IMR-90 (cell line): ENCODE measurements around the gene DGKZ. TPM values are rescaled to one million over a fixed set of nuclear protein-coding genes. Genes with fewer than 3 reads are reported as not detected.

ENCODE experiments used
- ATAC-seq: fragments of 200-7000 bp; cut with Tn5 transposase; 2 replicates; pipeline ENCODE4 v1.9.1; 2020; ENCODE audit warnings: low read depth, mild to moderate bottlenecking, moderate library complexity
- BruUV-seq: library from RNA; stranded (reverse); fragments of 400-500 nt; replicated peaks from 2 replicates; lab custom pipeline; 2021; lab: Mats Ljungman, UMichigan
- CTCF ChIA-PET: fragments of 300-600 bp; formaldehyde crosslinking; extraction: SDS; loops from one replicate; lab custom pipeline; 2021; ENCODE audit warnings: antibody characterized with exemption; lab: Yijun Ruan, JAX
- POLR2A ChIA-PET: fragments of 300-600 bp; sonication (Branson Sonifier 250); formaldehyde crosslinking; loops from one replicate; lab custom pipeline; 2022; ENCODE audit warnings: antibody characterized with exemption; ENCODE audit not compliant: unreplicated experiment; lab: Charles Lee
- DNase-seq: peaks from one replicate; pipeline ENCODE4 v3.0.0; 2013
- H2AFZ ChIP-seq: replicated peaks from 2 replicates; pipeline ENCODE3; 2013; ENCODE audit warnings: low read length, mild to moderate bottlenecking; ENCODE audit not compliant: poor library complexity
- H2AK5ac ChIP-seq: 2 replicates; pipeline ENCODE4 v1.6.1; 2013; ENCODE audit warnings: low read depth, low read length, inconsistent platforms
- H2AK9ac ChIP-seq: replicated peaks from 2 replicates; pipeline ENCODE3; 2013; ENCODE audit warnings: mild to moderate bottlenecking, low read depth, low read length, moderate library complexity; ENCODE audit not compliant: poor library complexity
- H2BK120ac ChIP-seq: 2 replicates; pipeline ENCODE4 v1.6.1; 2013; ENCODE audit warnings: low read depth, low read length, inconsistent platforms
- H2BK15ac ChIP-seq: 3 replicates; pipeline ENCODE4 v1.6.1; 2013; ENCODE audit warnings: low read depth, low read length, inconsistent platforms
- H2BK20ac ChIP-seq: 2 replicates; pipeline ENCODE4 v1.6.1; 2013; ENCODE audit warnings: low read depth, mild to moderate bottlenecking, inconsistent platforms, low read length, moderate library complexity
- H2BK5ac ChIP-seq: 2 replicates; pipeline ENCODE4 v1.6.1; 2013; ENCODE audit warnings: mild to moderate bottlenecking, low read depth, low read length, inconsistent platforms; ENCODE audit not compliant: poor library complexity, severe bottlenecking
- H3K14ac ChIP-seq: replicated peaks from 2 replicates; pipeline ENCODE4 v1.6.1; 2013; ENCODE audit warnings: low read depth, low read length, inconsistent platforms
- H3K18ac ChIP-seq: 2 replicates; pipeline ENCODE4 v1.6.1; 2013; ENCODE audit warnings: low read depth, low read length, control low read depth
- H3K23ac ChIP-seq: 2 replicates; pipeline ENCODE4 v1.6.1; 2013; ENCODE audit warnings: low read depth, low read length, inconsistent platforms
- H3K27ac ChIP-seq: 2 replicates; pipeline ENCODE4 v1.5.1; 2013; ENCODE audit warnings: mild to moderate bottlenecking, control low read depth, low read length; ENCODE audit not compliant: insufficient read depth
- H3K27me3 ChIP-seq: 2 replicates; pipeline ENCODE4 v1.6.1; 2013; ENCODE audit warnings: low read length; ENCODE audit not compliant: control insufficient read depth, insufficient read depth
- H3K36me3 ChIP-seq: 2 replicates; pipeline ENCODE4 v1.6.1; 2013; ENCODE audit warnings: low read length, mixed read lengths; ENCODE audit not compliant: control insufficient read depth, insufficient read depth
- H3K4ac ChIP-seq: 2 replicates; pipeline ENCODE4 v1.6.1; 2013; ENCODE audit warnings: low read depth, low read length, inconsistent platforms
- H3K4me1 ChIP-seq: 2 replicates; pipeline ENCODE4 v1.6.1; 2013; ENCODE audit warnings: low read length, mixed read lengths; ENCODE audit not compliant: control insufficient read depth, insufficient read depth
- H3K4me2 ChIP-seq: 2 replicates; pipeline ENCODE4 v1.6.1; 2013; ENCODE audit warnings: low read depth, mild to moderate bottlenecking, control low read depth, low read length, moderate library complexity
- H3K4me3 ChIP-seq: 2 replicates; pipeline ENCODE4 v1.5.1; 2013; ENCODE audit warnings: low read depth, mild to moderate bottlenecking, control low read depth, low read length, moderate library complexity; ENCODE audit not compliant: insufficient read depth
- H3K56ac ChIP-seq: 2 replicates; pipeline ENCODE4 v1.6.1; 2013; ENCODE audit warnings: low read length, inconsistent platforms; ENCODE audit not compliant: insufficient read depth; ENCODE audit errors: extremely low read depth
- H3K79me1 ChIP-seq, 2 experiments: 2 replicates each; pipeline ENCODE4 v1.6.1; 2013; ENCODE audit warnings: low read length in 2 of 2, inconsistent platforms in 1 of 2, low read depth in 1 of 2
- H3K9ac ChIP-seq: 2 replicates; pipeline ENCODE4 v1.6.1; 2013; ENCODE audit warnings: low read depth, low read length, control low read depth
- H3K9me1 ChIP-seq: 2 replicates; pipeline ENCODE4 v1.6.1; 2013; ENCODE audit warnings: low read length, inconsistent platforms; ENCODE audit not compliant: insufficient read depth
- H3K9me3 ChIP-seq: 2 replicates; pipeline ENCODE4 v1.6.1; 2013; ENCODE audit warnings: low read length; ENCODE audit not compliant: control insufficient read depth, insufficient read depth
- H4K20me1 ChIP-seq: 2 replicates; pipeline ENCODE4 v1.6.1; 2013; ENCODE audit warnings: low read length, inconsistent platforms; ENCODE audit not compliant: insufficient read depth
- H4K5ac ChIP-seq: 2 replicates; pipeline ENCODE4 v1.6.1; 2013; ENCODE audit warnings: mild to moderate bottlenecking, low read depth, low read length, control low read depth
- H4K8ac ChIP-seq, 2 experiments: 2 replicates each; pipeline ENCODE4 v1.6.1; 2013; ENCODE audit warnings: low read depth in 2 of 2, low read length in 2 of 2, control low read depth in 1 of 2, inconsistent platforms in 1 of 2
- H4K91ac ChIP-seq: 2 replicates; pipeline ENCODE4 v1.6.1; 2013; ENCODE audit warnings: low read depth, low read length, inconsistent platforms; ENCODE audit not compliant: insufficient read depth
- BHLHE40 ChIP-seq: fragments of 150-350 bp; IDR thresholded peaks from 2 replicates; pipeline ENCODE4 v1.6.1; 2016; ENCODE audit warnings: mild to moderate bottlenecking, low read depth, low read length
- MAFK ChIP-seq: IDR thresholded peaks from 2 replicates; pipeline ENCODE4 v1.6.1; 2012; ENCODE audit warnings: low read depth, low read length, improper control_type of control experiment
- MXI1 ChIP-seq: IDR thresholded peaks from 2 replicates; pipeline ENCODE4 v1.6.1; 2012; ENCODE audit warnings: low read depth, mild to moderate bottlenecking, low read length, moderate library complexity, borderline replicate concordance
- NFE2L2 ChIP-seq: fragments of 150-350 bp; IDR thresholded peaks from 2 replicates; pipeline ENCODE4 v1.6.1; 2016; ENCODE audit warnings: low read depth, mild to moderate bottlenecking, low read length
- RAD21 ChIP-seq: IDR thresholded peaks from 2 replicates; pipeline ENCODE4 v1.6.1; 2012; ENCODE audit warnings: low read length, improper control_type of control experiment
- RCOR1 ChIP-seq: IDR thresholded peaks from 2 replicates; pipeline ENCODE4 v1.6.1; 2012; ENCODE audit warnings: mild to moderate bottlenecking, low read length, improper control_type of control experiment; ENCODE audit not compliant: insufficient replicate concordance
- WGBS, 2 experiments: methylation state at CpG; one replicate each; pipeline versions ENCODE4 v1.1.5 to v1.1.7; 2013; ENCODE audit warnings: missing lambda C conversion rate in 2 of 2; ENCODE audit not compliant: insufficient read length in 1 of 2; ENCODE audit errors: extremely low coverage in 2 of 2; 5-methylcytosine and 5-hydroxymethylcytosine counted together
- dilution Hi-C: fragments of 300-500 bp; cut with HindIII; formaldehyde crosslinking; loops from one replicate; pipeline ENCODE4 v1.14.3; 2018; ENCODE audit warnings: low sequenced_read_pairs; ENCODE audit not compliant: unreplicated experiment
- in situ Hi-C: fragments of 300-500 bp; cut with MboI; formaldehyde crosslinking; loops from 3 replicates; pipeline ENCODE4 v1.14.3; 2019; ENCODE audit warnings: low sequenced_read_pairs, inconsistent platforms, mixed read lengths
- intact Hi-C: fragments of 100-400 bp; cut with micrococcal nuclease; formaldehyde crosslinking; loops from 2 replicates; pipeline ENCODE4 v1.10.0; 2022
- polyA plus RNA-seq, 3 experiments: library from polyadenylated mRNA; depleted of rRNA; stranded (reverse); fragments of >200 nt; gene quantifications; 2 replicates each; pipeline ENCODE4 v1.2.3, GENCODE V29; 2012; ENCODE audit warnings: low replicate concordance in 1 of 3
- total RNA-seq: library from RNA; depleted of rRNA; stranded (reverse); fragments of >200 nt; gene quantifications from 2 replicates; pipeline ENCODE4 v1.2.3, GENCODE V29; 2012
- TF ChIP-seq, protein P1 (sequence below): fragments of 150-350 bp; IDR thresholded peaks from 2 replicates; pipeline ENCODE4 v1.6.1; 2016; ENCODE audit warnings: low read depth, mild to moderate bottlenecking, low read length, moderate library complexity, borderline replicate concordance

DGKZ gene
- total and polyA plus RNA-seq, 2 of the 4 experiments (the other 2 are of a cell fraction): 46.8 to 62.0 TPM

DNA sequence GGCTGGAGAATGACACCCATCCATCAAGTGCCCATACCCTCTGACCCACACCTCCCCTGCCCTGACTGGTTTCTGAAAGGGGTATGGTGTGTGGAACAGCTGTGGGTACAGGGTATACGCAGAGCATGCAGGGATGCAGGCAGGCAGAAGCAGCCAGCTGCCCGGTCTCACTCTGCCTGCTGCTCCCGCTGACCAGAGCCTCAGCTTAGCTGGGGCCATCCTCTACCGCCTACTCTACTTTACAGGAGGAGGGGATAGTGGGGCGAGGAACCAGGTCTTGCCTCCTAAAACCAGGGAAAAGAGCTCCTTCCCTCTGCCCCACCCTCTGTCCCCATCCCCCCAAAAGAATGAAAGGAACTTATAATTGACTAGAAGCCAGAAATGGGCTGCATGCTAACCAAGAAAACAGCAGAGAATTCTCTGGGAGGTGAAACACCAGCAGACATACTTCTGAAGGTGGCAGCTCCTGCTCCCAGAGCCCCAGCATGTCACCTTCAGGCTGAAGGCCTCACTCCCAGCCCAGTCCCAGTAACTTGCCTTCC lies 57.3 kb downstream of the DGKZ start:
- no CpG with 5 or more reads among the region's 5 CpGs for WGBS, 2 experiments

More for the DNA sequence above, 57.3 kb downstream of the DGKZ start:
- peaks cover 24% of the 10 kb centered on the region for H3K36me3 ChIP-seq
- peak overlapping the region; percentile 90; the same call in 1 of the 2 replicates for H3K23ac ChIP-seq
- no peaks in the 10 kb centered on the region for H3K9me3 ChIP-seq
- BruUV-seq: no TSS peak
- dilution Hi-C loops (no loop called here), in situ Hi-C loops (no loop called here), intact Hi-C loops (no loop called here)
- H4K8ac ChIP-seq: no peak overlapping the region
- no peak overlapping the region for H3K4me3 ChIP-seq
- no peak overlapping the region; the same call in 1 of the 2 replicates for H4K91ac ChIP-seq
- H2AFZ ChIP-seq: peak overlapping the region; percentile 49
- peak overlapping the region; percentile 77 for H2AK9ac ChIP-seq
- H3K27me3 ChIP-seq: no peaks in the 10 kb centered on the region
- H3K27ac ChIP-seq: no peak overlapping the region
- DNase-seq: no peak
- H3K9ac ChIP-seq: no peak overlapping the region
- ChIA-PET CTCF (interaction anchor here (1.0 kb wide), 1 partner anchor 16 kb away, joined by 4 read pairs; no protein-coding TSS in a partner anchor), POLR2A (no interaction called here)
- peak overlapping the region; percentile 82; the same call in 1 of the 2 replicates for H3K14ac ChIP-seq
- H3K4ac ChIP-seq: peak overlapping the region; percentile 71
- no peak overlapping the region for H3K18ac ChIP-seq
- H3K56ac ChIP-seq: no peak overlapping the region
- H3K9me1 ChIP-seq: peaks cover 15% of the 10 kb centered on the region
- no peak overlapping the region for H3K4me2 ChIP-seq
- no peak overlapping the region for H2BK15ac ChIP-seq
- peaks cover 0 to 12% of the 10 kb centered on the region in 2 experiments; a peak in 2 of 4 replicates for H3K79me1 ChIP-seq
- H4K20me1 ChIP-seq: no peaks in the 10 kb centered on the region; the same call in none of the 2 replicates
- peaks cover 8% of the 10 kb centered on the region; the same call in 1 of the 2 replicates for H3K4me1 ChIP-seq
- peak; percentile 60 for ATAC-seq
- no peak overlapping the region for H2BK5ac ChIP-seq
- no peak overlapping the region; the same call in 1 of the 2 replicates for H2BK20ac ChIP-seq
- no peak overlapping the region; the same call in 1 of the 2 replicates for H4K5ac ChIP-seq
- H2AK5ac ChIP-seq: peak overlapping the region; percentile 2; the same call in 1 of the 2 replicates
- TF ChIP-seq MAFK (no peak), RCOR1 (no peak), MXI1 (no peak), RAD21 (no peak), BHLHE40 (no peak), NFE2L2 (no peak)
- TF ChIP-seq, protein P1, sequence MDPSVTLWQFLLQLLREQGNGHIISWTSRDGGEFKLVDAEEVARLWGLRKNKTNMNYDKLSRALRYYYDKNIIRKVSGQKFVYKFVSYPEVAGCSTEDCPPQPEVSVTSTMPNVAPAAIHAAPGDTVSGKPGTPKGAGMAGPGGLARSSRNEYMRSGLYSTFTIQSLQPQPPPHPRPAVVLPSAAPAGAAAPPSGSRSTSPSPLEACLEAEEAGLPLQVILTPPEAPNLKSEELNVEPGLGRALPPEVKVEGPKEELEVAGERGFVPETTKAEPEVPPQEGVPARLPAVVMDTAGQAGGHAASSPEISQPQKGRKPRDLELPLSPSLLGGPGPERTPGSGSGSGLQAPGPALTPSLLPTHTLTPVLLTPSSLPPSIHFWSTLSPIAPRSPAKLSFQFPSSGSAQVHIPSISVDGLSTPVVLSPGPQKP: no peak
- H2BK120ac ChIP-seq: peak overlapping the region; percentile 11; the same call in 1 of the 2 replicates
